Effector memory CD4-positive, alpha-beta T cell (primary cell): ENCODE data around the gene ACKR2.
A peak's percentile ranks its signal among the peaks of the same experiment; 100 is the strongest.

ENCODE experiments used
- DNase-seq, 3 donors: peaks; one replicate each; pipeline ENCODE4 v3.0.0-alpha.2; 2020
- H3K27ac ChIP-seq: 2 replicates; pipeline ENCODE4 v1.7.0; 2013; ENCODE audit warnings: mild to moderate bottlenecking, low read length, moderate library complexity; ENCODE audit not compliant: insufficient read depth, poor library complexity, severe bottlenecking
- H3K27me3 ChIP-seq: replicated peaks from 2 replicates; pipeline ENCODE4 v1.7.0; 2013; ENCODE audit warnings: mild to moderate bottlenecking, low read length; ENCODE audit not compliant: insufficient read depth, control insufficient read depth, poor library complexity, severe bottlenecking
- H3K36me3 ChIP-seq: 2 replicates; pipeline ENCODE4 v1.7.0; 2013; ENCODE audit warnings: mild to moderate bottlenecking, low read length, moderate library complexity; ENCODE audit not compliant: control insufficient read depth, insufficient read depth
- H3K4me1 ChIP-seq: 2 replicates; pipeline ENCODE4 v1.7.0; 2013; ENCODE audit warnings: low read length, mild to moderate bottlenecking; ENCODE audit not compliant: control insufficient read depth, insufficient read depth, poor library complexity, severe bottlenecking
- H3K4me3 ChIP-seq: 2 replicates; pipeline ENCODE4 v1.7.0; 2013; ENCODE audit warnings: low read length, low read depth, mild to moderate bottlenecking; ENCODE audit not compliant: insufficient read depth, poor library complexity, severe bottlenecking
- H3K9me3 ChIP-seq: 2 replicates; pipeline ENCODE4 v1.7.0; 2013; ENCODE audit warnings: mild to moderate bottlenecking, low read length, moderate library complexity; ENCODE audit not compliant: control insufficient read depth
- total RNA-seq, 3 donors: gene quantifications; one replicate each; lab custom pipeline; 2026; lab: John Stamatoyannopoulos, UW

ACKR2 gene
- 0.52 to 0.87 (median 0.58) reads per million in 3 donors for total RNA-seq

GRCh38 chr3:42809202-42809601 is at the start of gene ACKR2:
TSS of gene ACKR2 (plus strand) at chr3:42809445. CDS start at chr3:42864503, 55,058 bp downstream.
- Histone ChIP-seq H3K9me3 (no peaks in the 10 kb centered on the region), H3K27me3 (no peaks in the 10 kb centered on the region), H3K36me3 (no peaks in the 10 kb centered on the region), H3K4me1 (peaks cover 5% of the 10 kb centered on the region), H3K4me3 (no peak within 1 kb of the TSS), H3K27ac (no peak within 1 kb of the TSS)
- DNase-seq, result no peak

- Histone ChIP-seq H3K27ac (no peak overlapping the region), H3K36me3 (no peaks in the 10 kb centered on the region)
- no peak for DNase-seq
These were observed 47.1 kb upstream of the ACKR2 start for GRCh38 chr3:42762046-42762724.

GRCh38 chr3:42763021-42763420 is 46.2 kb upstream of the ACKR2 start:
- Histone ChIP-seq H3K9me3 (no peaks in the 10 kb centered on the region), H3K4me3 (no peak overlapping the region), H3K27ac (no peak overlapping the region), H3K36me3 (no peaks in the 10 kb centered on the region), H3K27me3 (no peaks in the 10 kb centered on the region), H3K4me1 (no peaks in the 10 kb centered on the region)
- DNase-seq, result no peak

More at GRCh38 chr3:42762046-42762724, 47.1 kb upstream of the ACKR2 start:
- no peaks in the 10 kb centered on the region for H3K9me3 ChIP-seq
- H3K4me1 ChIP-seq, result no peaks in the 10 kb centered on the region
- no peaks in the 10 kb centered on the region for H3K27me3 ChIP-seq
- H3K4me3 ChIP-seq, result no peak overlapping the region

GRCh38 chr3:42764115-42764514 is 45.1 kb upstream of the ACKR2 start:
- no peaks in the 10 kb centered on the region for H3K4me1 ChIP-seq
- H3K9me3 ChIP-seq, result no peaks in the 10 kb centered on the region
- H3K4me3 ChIP-seq, result no peak overlapping the region
- no peaks in the 10 kb centered on the region for H3K36me3 ChIP-seq
- no peak for DNase-seq
- no peak overlapping the region for H3K27ac ChIP-seq
- H3K27me3 ChIP-seq, result no peaks in the 10 kb centered on the region

GRCh38 chr3:42764561-42765295 is 44.5 kb upstream of the ACKR2 start:
- Histone ChIP-seq H3K4me3 (no peak overlapping the region), H3K27me3 (no peaks in the 10 kb centered on the region), H3K27ac (no peak overlapping the region)

GRCh38 chr3:42769477-42770131 is 39.6 kb upstream of the ACKR2 start:
- no peak for DNase-seq
- Histone ChIP-seq H3K27me3 (no peaks in the 10 kb centered on the region), H3K4me1 (no peaks in the 10 kb centered on the region), H3K27ac (no peak overlapping the region), H3K4me3 (no peak overlapping the region), H3K9me3 (no peaks in the 10 kb centered on the region), H3K36me3 (no peaks in the 10 kb centered on the region)

More at GRCh38 chr3:42764561-42765295, 44.5 kb upstream of the ACKR2 start:
- H3K36me3 ChIP-seq, result no peaks in the 10 kb centered on the region
- no peaks in the 10 kb centered on the region for H3K9me3 ChIP-seq
- no peak for DNase-seq
- no peaks in the 10 kb centered on the region for H3K4me1 ChIP-seq

- Histone ChIP-seq H3K4me1 (no peaks in the 10 kb centered on the region), H3K4me3 (no peak overlapping the region), H3K36me3 (no peaks in the 10 kb centered on the region), H3K9me3 (no peaks in the 10 kb centered on the region), H3K27ac (no peak overlapping the region), H3K27me3 (no peaks in the 10 kb centered on the region)
- no peak for DNase-seq
These were observed 38.0 kb upstream of the ACKR2 start for GRCh38 chr3:42771271-42771670.

GRCh38 chr3:42772670-42773408 is 36.4 kb upstream of the ACKR2 start, which contains the start of gene CCDC13:
TSS of gene CCDC13 (minus strand) at chr3:42773253. CDS start at chr3:42758345, 14,908 bp downstream.
- Histone ChIP-seq H3K27me3 (no peaks in the 10 kb centered on the region), H3K27ac (peak within 1 kb of the TSS; percentile 9), H3K4me1 (no peaks in the 10 kb centered on the region), H3K9me3 (no peaks in the 10 kb centered on the region), H3K36me3 (no peaks in the 10 kb centered on the region), H3K4me3 (peak within 1 kb of the TSS; percentile 54)
- peak; percentile 55 to 67 (median 65) for DNase-seq

- Histone ChIP-seq H3K27ac (peak overlapping the region; percentile 9), H3K4me1 (no peaks in the 10 kb centered on the region), H3K27me3 (no peaks in the 10 kb centered on the region), H3K9me3 (no peaks in the 10 kb centered on the region), H3K36me3 (no peaks in the 10 kb centered on the region), H3K4me3 (peak overlapping the region; percentile 54)
- DNase-seq, result no peak
These were observed 35.9 kb upstream of the ACKR2 start for GRCh38 chr3:42773409-42773751.
